Activated naive CD8-positive, alpha-beta T cell treated with anti-CD3 and anti-CD28 coated beads for 36 hours (primary cell): ENCODE measurements around the gene DNM2. TPM values are rescaled to one million over a fixed set of nuclear protein-coding genes. Genes with fewer than 3 reads are reported as not detected.

ENCODE experiments used
- DNase-seq: peaks from one replicate; pipeline ENCODE4 v3.0.0; 2021
- H3K27ac Mint-ChIP-seq: one replicate; pipeline ENCODE4 v1.8.0; 2022; ENCODE audit warnings: mild to moderate bottlenecking, moderate library complexity, mixed read lengths
- H3K27me3 Mint-ChIP-seq: one replicate; pipeline ENCODE4 v1.8.0; 2022; ENCODE audit warnings: mild to moderate bottlenecking, mixed read lengths
- H3K36me3 Mint-ChIP-seq: one replicate; pipeline ENCODE4 v1.8.0; 2021; ENCODE audit warnings: mild to moderate bottlenecking, mixed read lengths
- H3K4me1 Mint-ChIP-seq: one replicate; pipeline ENCODE4 v1.8.0; 2021; ENCODE audit warnings: mixed read lengths
- H3K4me3 Mint-ChIP-seq: one replicate; pipeline ENCODE4 v1.8.0; 2022; ENCODE audit warnings: mild to moderate bottlenecking, moderate library complexity, mixed read lengths
- H3K9me3 Mint-ChIP-seq: one replicate; pipeline ENCODE4 v1.8.0; 2022; ENCODE audit warnings: mixed read lengths
- total RNA-seq, 2 experiments: library from RNA; stranded (reverse); gene quantifications; one replicate each; pipeline ENCODE4 v1.2.3, GENCODE V29; 2021

DNM2 gene
- total RNA-seq, 2 experiments from 2014 or later: 127 to 133 TPM

DNA sequence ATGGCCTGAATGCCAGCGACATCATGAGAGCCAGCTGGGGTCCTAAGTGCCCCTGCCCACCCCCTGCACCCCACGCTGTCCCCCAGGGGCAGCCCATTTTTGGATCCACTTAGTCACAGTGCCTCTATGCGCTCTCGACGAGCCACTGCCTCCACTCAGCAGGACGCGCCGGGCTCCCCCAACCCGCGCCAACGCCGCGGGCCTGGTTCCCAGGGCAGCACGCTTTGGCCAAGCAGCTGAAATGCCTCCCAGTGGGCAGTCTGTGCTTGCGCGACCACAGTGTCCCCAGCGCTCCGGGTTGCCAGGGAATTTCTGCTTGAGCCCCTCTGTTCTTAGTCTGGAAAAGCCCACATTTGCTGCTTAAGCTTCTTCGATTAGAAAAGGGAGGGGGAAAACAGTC lies 78.8 kb downstream of the DNM2 start:
- no peaks in the 10 kb centered on the region for H3K27me3 Mint-ChIP-seq
- H3K36me3 Mint-ChIP-seq: peaks cover 13% of the 10 kb centered on the region
- H3K4me3 Mint-ChIP-seq: peak overlapping the region; percentile 69
- peak overlapping the region; percentile 98 for H3K27ac Mint-ChIP-seq
- H3K9me3 Mint-ChIP-seq: no peaks in the 10 kb centered on the region
- peaks cover 19% of the 10 kb centered on the region for H3K4me1 Mint-ChIP-seq
- DNase-seq: no peak

DNA sequence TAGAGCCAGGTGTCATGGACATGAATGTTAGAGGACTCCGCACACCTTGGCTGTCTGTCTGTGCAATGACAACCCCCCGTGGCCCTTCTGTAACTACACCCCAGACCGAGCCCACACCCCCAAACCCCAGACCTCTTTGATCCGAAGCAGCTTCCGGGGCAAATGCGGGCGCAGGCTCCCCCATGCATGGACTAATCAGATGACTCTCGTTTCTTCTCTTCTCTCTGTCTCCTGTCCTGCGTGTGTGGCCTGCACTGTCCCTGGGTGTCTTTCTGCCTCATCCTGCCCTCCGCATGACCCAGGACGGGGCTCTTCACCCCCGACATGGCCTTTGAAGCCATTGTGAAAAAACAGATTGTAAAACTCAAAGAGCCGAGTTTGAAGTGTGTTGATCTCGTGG lies 79.2 kb downstream of the DNM2 start:
- Mint-ChIP-seq H3K27me3 (no peaks in the 10 kb centered on the region), H3K27ac (peak overlapping the region; percentile 98), H3K36me3 (peaks cover 13% of the 10 kb centered on the region), H3K4me1 (peaks cover 19% of the 10 kb centered on the region), H3K9me3 (no peaks in the 10 kb centered on the region), H3K4me3 (peak overlapping the region; percentile 69)
- peak; percentile 34 for DNase-seq

DNA sequence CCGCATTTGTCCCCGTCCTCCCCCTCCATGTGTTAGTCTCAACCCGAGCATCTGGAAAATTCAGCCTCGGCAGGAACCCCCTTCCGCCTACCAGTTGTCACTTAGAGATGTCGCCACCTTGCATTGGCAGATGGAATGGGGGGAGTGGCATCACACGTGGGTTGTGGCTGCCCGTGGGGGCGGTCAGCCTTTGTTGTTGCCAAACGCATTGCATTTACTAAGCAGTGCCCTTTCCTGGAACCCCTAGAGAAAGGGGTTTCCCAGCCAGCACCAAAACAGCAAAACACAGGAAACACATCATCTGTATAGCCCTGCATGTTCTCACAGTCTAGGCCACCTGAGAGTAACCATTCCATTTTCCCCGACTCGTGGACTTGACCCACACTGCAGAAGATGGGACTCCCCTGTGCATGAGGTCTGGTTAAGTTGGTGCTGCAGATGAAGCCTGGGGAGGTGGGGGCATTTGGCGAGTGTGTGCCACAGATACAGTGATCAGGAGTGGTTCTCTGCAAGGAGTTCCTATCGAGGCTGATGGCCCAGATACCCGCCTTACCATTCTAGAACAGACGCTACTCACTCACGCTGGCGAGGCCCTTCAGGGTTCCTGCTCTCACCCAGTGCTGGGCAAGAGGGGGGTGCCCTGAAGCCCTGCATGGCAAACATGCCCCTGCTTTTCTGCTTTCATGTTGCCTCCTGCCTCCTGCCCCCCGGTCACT lies 79.8 kb downstream of the DNM2 start:
- Mint-ChIP-seq H3K27ac (peak overlapping the region; percentile 98), H3K27me3 (no peaks in the 10 kb centered on the region), H3K4me3 (peak overlapping the region; percentile 69), H3K36me3 (peaks cover 13% of the 10 kb centered on the region), H3K4me1 (peaks cover 19% of the 10 kb centered on the region), H3K9me3 (no peaks in the 10 kb centered on the region)
- DNase-seq: peak; percentile 92

DNA sequence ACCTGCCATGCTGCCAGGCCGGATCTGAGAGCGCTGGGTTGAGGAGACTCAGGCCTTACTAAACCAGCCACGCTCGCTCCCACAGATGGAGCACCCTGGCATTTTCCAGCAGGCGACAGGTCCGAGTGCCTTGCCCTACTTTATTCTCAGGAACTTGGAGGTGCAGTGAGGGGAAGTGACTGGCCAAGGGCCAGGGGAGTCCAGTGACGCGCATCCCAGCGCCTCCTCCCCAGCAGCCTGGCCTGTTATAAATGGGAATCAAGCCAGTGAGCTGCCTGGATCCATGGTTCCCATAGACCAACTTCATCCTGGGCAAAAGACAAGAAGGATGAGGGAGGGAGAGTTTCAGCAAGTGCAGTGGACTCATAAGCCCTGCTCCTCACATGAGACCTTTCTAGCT lies 82.6 kb downstream of the DNM2 start:
- no peaks in the 10 kb centered on the region for H3K27me3 Mint-ChIP-seq
- peaks cover 12% of the 10 kb centered on the region for H3K36me3 Mint-ChIP-seq
- DNase-seq: no peak
- no peak overlapping the region for H3K4me3 Mint-ChIP-seq
- H3K27ac Mint-ChIP-seq: no peak overlapping the region
- H3K9me3 Mint-ChIP-seq: no peaks in the 10 kb centered on the region
- peaks cover 19% of the 10 kb centered on the region for H3K4me1 Mint-ChIP-seq

DNA sequence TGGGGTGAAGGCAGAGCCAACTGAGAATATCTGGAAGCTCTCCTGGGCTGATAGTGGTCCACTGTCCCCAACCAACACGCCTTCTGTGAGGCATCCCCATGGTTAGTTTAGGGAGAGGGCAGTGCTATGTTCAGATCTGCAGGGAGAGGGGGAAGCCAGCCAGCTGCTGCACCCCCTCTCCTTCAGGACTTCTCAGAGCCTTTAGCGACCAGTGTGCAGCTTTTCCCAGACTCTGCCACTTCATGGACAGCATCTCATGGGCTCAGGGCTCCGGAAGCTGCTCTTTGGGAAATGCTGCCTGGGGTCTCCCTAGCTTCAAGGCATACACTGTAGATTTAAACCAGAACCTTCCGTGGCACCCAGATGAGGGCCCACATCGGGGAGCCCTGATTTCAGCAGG lies 84.6 kb downstream of the DNM2 start:
- no peaks in the 10 kb centered on the region for H3K9me3 Mint-ChIP-seq
- H3K36me3 Mint-ChIP-seq: peaks cover 6% of the 10 kb centered on the region
- H3K27me3 Mint-ChIP-seq: no peaks in the 10 kb centered on the region
- no peak for DNase-seq
- H3K4me1 Mint-ChIP-seq: peaks cover 12% of the 10 kb centered on the region
- no peak overlapping the region for H3K4me3 Mint-ChIP-seq
- H3K27ac Mint-ChIP-seq: peak overlapping the region; percentile 20

DNA sequence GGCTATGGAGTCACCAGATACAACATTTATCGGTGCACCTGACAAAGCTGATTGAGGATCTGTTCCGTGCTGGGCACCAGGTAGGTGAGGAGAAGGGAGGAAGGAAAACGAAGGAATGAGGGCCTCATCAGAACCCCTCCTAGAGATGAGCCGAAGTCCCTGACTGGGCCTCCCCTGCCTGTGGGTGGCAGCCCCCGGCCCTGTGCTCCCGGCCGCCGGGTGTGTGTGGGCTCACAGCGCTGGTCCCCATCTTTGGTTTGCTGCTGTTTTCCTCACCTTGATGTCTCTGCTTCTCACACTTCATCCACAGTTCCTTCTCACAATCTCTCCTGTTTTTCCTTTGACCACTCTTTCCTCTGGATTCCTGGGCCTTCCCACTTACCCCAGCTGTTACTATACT lies 85.4 kb downstream of the DNM2 start:
- Mint-ChIP-seq H3K4me3 (no peak overlapping the region), H3K9me3 (no peaks in the 10 kb centered on the region), H3K27me3 (no peaks in the 10 kb centered on the region), H3K27ac (no peak overlapping the region), H3K36me3 (peaks cover 6% of the 10 kb centered on the region), H3K4me1 (peaks cover 6% of the 10 kb centered on the region)
- DNase-seq: no peak

DNA sequence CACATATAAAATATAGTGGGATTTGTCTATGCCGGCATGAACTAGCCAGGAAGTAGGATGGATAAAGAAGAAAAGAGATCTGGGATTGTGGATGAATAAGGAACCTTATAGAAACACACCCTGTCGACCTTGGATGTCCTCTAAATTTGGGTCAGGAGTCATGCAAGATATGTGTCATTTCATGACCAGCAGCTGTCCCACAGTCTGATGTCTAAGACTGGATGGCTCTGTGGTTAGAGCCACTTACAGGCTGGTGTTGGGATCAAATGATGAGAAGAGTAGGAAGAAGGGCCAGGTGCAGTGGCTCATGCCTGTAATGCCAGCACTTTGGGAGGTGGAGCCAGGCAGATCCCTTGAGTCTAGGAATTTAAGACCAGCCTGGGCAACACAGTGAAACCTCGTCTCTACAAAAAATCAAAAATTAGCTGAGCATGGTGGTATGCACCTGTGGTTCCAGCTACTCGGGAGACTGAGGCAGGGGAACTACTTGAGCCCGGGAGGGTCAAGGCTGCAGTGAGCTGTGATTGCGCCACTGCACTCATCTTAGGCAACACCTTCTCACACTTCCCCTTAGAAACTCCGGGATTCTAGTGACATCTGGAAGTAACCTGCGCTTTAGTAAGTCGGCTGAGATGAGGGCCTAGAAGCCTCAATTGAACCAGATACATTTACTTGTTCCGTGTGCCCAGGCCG lies 87.3 kb downstream of the DNM2 start:
- no peaks in the 10 kb centered on the region for H3K9me3 Mint-ChIP-seq
- no peaks in the 10 kb centered on the region for H3K27me3 Mint-ChIP-seq
- H3K4me1 Mint-ChIP-seq: peaks cover 9% of the 10 kb centered on the region
- peak overlapping the region; percentile 26 for H3K27ac Mint-ChIP-seq
- H3K36me3 Mint-ChIP-seq: peaks cover 13% of the 10 kb centered on the region
- no peak for DNase-seq
- no peak overlapping the region for H3K4me3 Mint-ChIP-seq

DNA sequence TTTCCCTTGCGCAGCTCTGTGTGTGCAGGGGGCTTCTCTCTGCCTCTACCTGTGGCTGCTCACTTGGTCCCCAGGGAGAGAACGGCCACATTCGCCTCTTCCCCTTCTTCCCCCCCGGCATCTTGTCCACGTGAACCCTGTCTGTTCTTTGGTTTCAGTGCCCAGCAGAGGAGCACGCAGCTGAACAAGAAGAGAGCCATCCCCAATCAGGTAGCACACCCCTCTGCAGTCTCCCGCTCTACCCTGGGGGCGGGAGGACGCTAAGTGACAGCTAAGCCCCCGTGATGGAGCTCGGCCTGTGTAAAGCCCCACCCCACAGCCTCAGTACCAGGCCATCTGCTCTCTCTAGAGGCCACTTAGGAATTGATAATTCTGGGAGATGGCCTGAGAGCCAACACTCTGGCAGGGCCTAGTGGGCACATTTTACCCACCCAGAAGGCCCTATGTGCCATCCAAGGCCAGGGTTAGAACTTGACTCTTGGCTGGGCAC lies 87.9 kb downstream of the DNM2 start:
- Mint-ChIP-seq H3K4me1 (peaks cover 9% of the 10 kb centered on the region), H3K36me3 (peaks cover 13% of the 10 kb centered on the region), H3K9me3 (no peaks in the 10 kb centered on the region), H3K27me3 (no peaks in the 10 kb centered on the region), H3K27ac (no peak overlapping the region), H3K4me3 (no peak overlapping the region)
- no peak for DNase-seq

DNA sequence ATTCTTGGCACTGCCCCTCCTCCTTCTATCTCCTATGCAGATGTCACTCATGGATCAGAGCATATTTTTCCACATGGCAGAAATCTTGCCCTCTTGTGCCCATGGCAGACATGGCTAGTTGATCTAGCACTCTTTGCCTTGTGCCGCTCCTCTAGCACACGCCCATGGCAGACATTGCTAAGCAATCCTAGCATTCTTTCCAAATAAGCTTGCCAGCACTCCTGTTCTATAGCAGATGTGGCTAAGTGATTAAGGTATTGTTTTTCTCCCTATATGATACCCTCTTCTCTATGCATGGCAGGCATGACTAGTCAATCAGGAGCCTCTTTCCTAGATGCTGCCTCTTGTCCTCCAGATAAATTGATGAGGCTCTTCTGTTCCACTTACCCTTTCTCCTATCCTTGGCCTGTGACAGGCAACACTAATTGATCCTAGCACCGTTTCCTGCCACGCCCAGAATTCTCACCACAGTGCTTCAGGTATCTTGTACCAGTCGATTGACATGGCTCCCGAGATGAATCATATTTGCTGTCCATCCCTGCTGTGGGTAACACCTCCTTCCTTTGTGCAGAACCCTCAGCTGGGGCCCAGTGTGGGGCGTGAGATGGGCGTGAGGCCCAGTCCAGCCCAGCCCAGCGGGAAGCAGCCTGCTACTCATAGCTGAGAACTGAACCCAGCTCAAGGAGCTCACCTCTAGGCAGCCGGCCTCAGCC lies 91.2 kb downstream of the DNM2 start:
- H3K27ac Mint-ChIP-seq: peak overlapping the region; percentile 32
- DNase-seq: peak; percentile 28
- peaks cover 11% of the 10 kb centered on the region for H3K36me3 Mint-ChIP-seq
- no peaks in the 10 kb centered on the region for H3K27me3 Mint-ChIP-seq
- peaks cover 17% of the 10 kb centered on the region for H3K4me1 Mint-ChIP-seq
- H3K4me3 Mint-ChIP-seq: no peak overlapping the region
- no peaks in the 10 kb centered on the region for H3K9me3 Mint-ChIP-seq

DNA sequence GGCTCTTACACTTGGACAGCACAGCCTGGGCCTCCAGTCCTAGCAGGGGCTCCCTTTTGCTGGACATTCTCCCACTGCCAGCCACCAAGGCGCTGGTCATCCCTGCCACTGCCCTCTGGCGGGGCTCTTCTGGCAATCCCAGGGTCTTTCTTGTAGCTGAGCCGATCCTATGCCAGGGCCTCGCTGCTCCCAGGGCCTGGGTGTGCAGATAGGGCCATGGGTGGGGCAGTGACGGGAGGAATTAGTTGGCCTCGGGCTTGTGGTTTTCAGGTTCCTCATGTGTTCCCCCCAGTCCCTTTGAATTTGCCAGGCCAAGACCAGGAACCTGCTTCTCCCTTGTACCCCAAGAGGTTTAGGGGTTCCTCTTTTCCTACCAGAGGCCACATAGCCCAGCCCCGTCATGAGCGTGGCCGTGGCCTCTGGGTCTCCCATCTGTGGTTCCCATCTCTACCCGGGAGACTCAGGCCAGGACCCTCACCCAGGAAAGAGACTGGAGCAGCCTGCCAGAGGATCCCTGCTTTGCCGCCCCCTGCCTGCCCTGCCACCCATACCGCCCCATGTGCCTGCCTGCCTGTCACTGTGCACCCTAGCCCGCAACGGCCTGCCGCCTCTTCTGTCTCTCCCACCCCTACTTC lies 91.9 kb downstream of the DNM2 start:
- Mint-ChIP-seq H3K36me3 (peaks cover 16% of the 10 kb centered on the region), H3K27me3 (no peaks in the 10 kb centered on the region), H3K4me1 (peaks cover 17% of the 10 kb centered on the region), H3K4me3 (no peak overlapping the region), H3K27ac (no peak overlapping the region), H3K9me3 (no peaks in the 10 kb centered on the region)
- DNase-seq: no peak

DNA sequence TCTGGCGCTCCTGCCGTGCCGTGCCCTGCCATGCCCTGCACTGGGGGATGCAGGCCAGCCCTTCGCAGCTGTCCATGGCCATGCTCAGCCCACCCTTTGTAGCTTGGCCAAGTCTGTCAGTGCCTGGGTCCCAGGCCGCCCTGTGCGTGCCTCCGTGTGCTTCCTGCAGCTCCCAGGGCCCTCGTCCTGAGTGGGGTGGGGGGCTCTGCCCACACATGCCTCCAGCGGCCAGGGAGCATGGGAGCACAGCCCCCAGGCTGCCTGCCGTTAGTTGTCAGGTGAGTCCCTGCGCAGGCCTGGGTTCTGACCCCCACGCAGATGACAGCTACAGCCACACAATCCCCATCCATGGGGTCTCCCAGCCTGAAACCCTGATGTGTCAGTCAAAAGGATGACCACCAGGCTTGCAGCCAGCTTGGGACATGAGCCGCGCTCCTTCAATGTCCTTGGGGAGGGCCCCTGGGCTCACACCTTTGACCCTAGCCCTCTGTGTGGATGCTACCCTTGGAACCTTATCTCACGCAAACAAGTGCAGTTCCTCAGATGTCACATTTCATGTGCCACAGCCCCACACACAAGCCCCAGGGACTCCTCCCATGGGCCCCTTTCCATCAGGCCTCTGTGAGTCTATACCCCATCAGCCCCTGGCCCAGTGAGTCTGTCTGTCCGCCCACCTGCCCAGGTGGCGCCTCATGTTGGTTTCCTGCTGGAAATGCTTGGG lies 93.7 kb downstream of the DNM2 start:
- Mint-ChIP-seq H3K4me1 (peaks cover 17% of the 10 kb centered on the region), H3K27ac (no peak overlapping the region), H3K36me3 (peaks cover 16% of the 10 kb centered on the region)

DNA sequence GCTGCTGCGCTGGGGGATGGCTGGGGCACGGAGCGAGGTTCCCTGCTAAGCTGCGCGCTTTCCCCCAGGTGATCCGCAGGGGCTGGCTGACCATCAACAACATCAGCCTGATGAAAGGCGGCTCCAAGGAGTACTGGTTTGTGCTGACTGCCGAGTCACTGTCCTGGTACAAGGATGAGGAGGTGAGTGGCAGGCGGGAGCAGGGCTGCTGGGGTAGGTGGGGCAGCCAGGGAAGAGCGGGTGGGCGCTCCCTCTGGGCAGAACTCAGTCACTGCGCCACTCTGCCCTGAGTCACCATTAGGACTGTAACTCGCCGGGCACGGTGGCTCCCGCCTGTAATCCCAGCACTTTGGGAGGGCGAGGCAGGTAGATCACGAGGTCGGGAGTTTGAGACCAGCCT lies 94.3 kb downstream of the DNM2 start:
- no peaks in the 10 kb centered on the region for H3K9me3 Mint-ChIP-seq
- no peak for DNase-seq
- H3K36me3 Mint-ChIP-seq: peaks cover 16% of the 10 kb centered on the region
- H3K4me1 Mint-ChIP-seq: peaks cover 17% of the 10 kb centered on the region
- no peaks in the 10 kb centered on the region for H3K27me3 Mint-ChIP-seq
- H3K4me3 Mint-ChIP-seq: no peak overlapping the region
- H3K27ac Mint-ChIP-seq: no peak overlapping the region

More for the DNA sequence above, 93.7 kb downstream of the DNM2 start:
- no peaks in the 10 kb centered on the region for H3K9me3 Mint-ChIP-seq
- no peak overlapping the region for H3K4me3 Mint-ChIP-seq
- no peaks in the 10 kb centered on the region for H3K27me3 Mint-ChIP-seq
- DNase-seq: no peak

DNA sequence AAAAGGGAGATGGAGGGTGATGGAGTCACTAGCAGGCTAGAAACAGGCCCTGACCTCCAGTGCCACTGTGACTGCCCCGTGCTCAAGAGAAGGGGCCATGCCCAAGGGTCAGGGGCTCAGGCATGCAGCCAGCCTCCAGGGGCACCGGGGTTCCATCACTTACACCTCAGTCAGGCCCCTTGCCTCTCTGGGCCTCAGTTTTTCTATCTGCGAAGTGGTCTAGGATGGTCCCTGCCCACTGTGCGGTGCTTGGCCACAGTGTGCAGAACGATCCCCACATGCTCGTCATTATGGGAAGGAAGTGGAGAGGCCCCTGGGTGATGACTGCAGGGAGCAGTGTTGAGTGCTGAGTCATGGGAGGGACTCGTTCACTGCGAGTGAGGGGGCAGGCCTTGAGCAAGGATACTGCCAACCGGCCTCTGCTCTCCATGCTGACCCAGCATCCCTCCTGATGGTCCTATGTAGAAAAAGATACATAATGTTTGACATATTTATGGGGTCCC lies 95.1 kb downstream of the DNM2 start:
- Mint-ChIP-seq H3K9me3 (no peaks in the 10 kb centered on the region), H3K4me3 (no peak overlapping the region), H3K36me3 (peaks cover 16% of the 10 kb centered on the region), H3K27ac (peak overlapping the region; percentile 7), H3K4me1 (peaks cover 17% of the 10 kb centered on the region), H3K27me3 (no peaks in the 10 kb centered on the region)
- DNase-seq: no peak

DNA sequence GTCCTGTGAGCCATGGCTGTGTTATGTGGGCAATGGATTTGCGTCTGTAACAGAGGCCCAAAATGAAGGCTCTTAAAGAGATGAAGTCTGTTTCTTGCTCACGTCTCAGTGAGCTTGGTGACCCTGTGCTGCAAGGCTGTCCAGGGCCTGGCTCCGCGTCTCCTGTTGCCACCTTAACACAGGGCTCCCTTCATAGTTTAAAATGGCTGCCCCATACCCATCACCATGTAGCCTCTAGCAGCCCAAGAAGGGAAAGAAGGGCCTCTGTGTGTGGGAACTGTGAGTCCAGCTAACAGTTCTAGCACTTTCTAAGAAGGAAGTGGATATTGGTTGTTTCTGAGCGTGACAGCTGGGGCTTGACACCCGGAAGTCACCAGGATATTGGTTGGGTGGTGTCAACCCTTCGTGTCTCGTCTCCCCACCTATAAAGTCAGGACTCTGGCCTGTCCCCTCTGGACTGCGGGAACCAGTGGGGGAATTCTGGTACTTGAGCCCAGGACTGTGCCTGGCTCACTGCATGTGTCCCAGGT lies 97.2 kb downstream of the DNM2 start:
- Mint-ChIP-seq H3K36me3 (peaks cover 9% of the 10 kb centered on the region), H3K27ac (no peak overlapping the region), H3K4me1 (peaks cover 8% of the 10 kb centered on the region), H3K9me3 (no peaks in the 10 kb centered on the region), H3K4me3 (no peak overlapping the region), H3K27me3 (no peaks in the 10 kb centered on the region)
- DNase-seq: no peak
